ENCODE results near the gene ARHGEF2.

ARHGEF2 gene

GRCh38 chr1:155979597-155980343, 1.4 kb upstream of the ARHGEF2 start:
- peaks cover 3% of the 10 kb centered on the region; the same call in 1 of the 2 replicates for H3F3A ChIP-seq (ENCODE audit: low read depth)
- no peak overlapping the region for H2AFZ ChIP-seq (ENCODE audit: low read length)

DNA sequence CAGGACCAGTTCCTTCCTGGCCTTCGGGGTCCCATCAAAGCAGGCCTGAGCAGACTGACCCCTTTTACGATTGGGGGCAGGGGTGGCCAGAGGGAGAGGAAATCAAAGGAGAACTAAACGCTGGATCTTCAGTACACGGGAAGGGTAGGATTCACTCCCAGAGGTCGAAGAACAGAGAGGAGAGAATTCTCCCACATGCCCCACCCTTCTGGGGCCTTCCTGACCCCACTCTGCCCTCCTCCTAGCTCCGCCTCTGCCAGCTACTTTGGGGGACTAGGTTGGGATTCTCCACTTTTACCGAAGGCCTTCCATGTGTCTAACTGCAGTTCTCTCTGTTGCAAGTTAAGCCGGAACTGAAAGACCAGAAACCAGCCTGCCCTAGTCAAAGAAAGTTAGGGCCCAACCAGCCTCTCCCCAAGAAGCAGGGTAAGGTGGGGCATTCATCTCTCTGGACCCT, 654 bp upstream of the ARHGEF2 start:
- Histone ChIP-seq H3K79me2 (ENCODE audit: insufficient read depth, low read length) (peaks cover 72% of the 10 kb centered on the region), H3K4me2 (ENCODE audit: low read depth, low read length, poor library complexity, severe bottlenecking) (peak overlapping the region; percentile 89), H3F3A (ENCODE audit: low read depth) (peaks cover 3% of the 10 kb centered on the region; the same call in 1 of the 2 replicates), H2AFZ (ENCODE audit: low read length) (0 out of 2 replicates have a peak overlapping the region, but pooled peaks have one; percentile 57), H3K9me2 (replicated peaks; ENCODE audit: low read depth, low read length) (no peaks in the 10 kb centered on the region), H3K27me3 (ENCODE audit: insufficient read depth, low read length, poor library complexity, severe bottlenecking) (peaks cover 13% of the 10 kb centered on the region), H3K36me3 (ENCODE audit: insufficient read depth, low read length) (no peaks in the 10 kb centered on the region; the same call in 1 of the 2 replicates), H3K4me1 (ENCODE audit: insufficient read depth, low read length, poor library complexity, severe bottlenecking) (peaks cover 75% of the 10 kb centered on the region), H3K4me3 (ENCODE audit: low read length, poor library complexity, severe bottlenecking) (peak overlapping the region; percentile 96), H4K20me1 (ENCODE audit: insufficient read depth, low read length, poor library complexity, severe bottlenecking) (peaks cover 20% of the 10 kb centered on the region), H3K9ac (ENCODE audit: low read depth, low read length, poor library complexity, severe bottlenecking) (peak overlapping the region; percentile 99), H3K9me3 (ENCODE audit: insufficient read depth, low read depth, low read length) (no peaks in the 10 kb centered on the region)
- TF ChIP-seq, protein P1, sequence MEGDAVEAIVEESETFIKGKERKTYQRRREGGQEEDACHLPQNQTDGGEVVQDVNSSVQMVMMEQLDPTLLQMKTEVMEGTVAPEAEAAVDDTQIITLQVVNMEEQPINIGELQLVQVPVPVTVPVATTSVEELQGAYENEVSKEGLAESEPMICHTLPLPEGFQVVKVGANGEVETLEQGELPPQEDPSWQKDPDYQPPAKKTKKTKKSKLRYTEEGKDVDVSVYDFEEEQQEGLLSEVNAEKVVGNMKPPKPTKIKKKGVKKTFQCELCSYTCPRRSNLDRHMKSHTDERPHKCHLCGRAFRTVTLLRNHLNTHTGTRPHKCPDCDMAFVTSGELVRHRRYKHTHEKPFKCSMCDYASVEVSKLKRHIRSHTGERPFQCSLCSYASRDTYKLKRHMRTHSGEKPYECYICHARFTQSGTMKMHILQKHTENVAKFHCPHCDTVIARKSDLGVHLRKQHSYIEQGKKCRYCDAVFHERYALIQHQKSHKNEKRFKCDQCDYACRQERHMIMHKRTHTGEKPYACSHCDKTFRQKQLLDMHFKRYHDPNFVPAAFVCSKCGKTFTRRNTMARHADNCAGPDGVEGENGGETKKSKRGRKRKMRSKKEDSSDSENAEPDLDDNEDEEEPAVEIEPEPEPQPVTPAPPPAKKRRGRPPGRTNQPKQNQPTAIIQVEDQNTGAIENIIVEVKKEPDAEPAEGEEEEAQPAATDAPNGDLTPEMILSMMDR (conservative IDR thresholded peaks at IDR 0.05; ENCODE audit: low read length): no peak
- no peak for TF ChIP-seq EZH2phosphoT487 (IDR thresholded peaks at IDR 0.05; ENCODE audit: borderline replicate concordance)

More at GRCh38 chr1:155979597-155980343, 1.4 kb upstream of the ARHGEF2 start:
- H3K4me3 ChIP-seq (ENCODE audit: low read length, poor library complexity, severe bottlenecking): peak overlapping the region; percentile 96
- peaks cover 13% of the 10 kb centered on the region for H3K27me3 ChIP-seq (ENCODE audit: insufficient read depth, low read length, poor library complexity, severe bottlenecking)
- TF ChIP-seq, protein P1 (conservative IDR thresholded peaks at IDR 0.05; ENCODE audit: low read length): no peak
- no peak for TF ChIP-seq EZH2phosphoT487 (IDR thresholded peaks at IDR 0.05; ENCODE audit: borderline replicate concordance)
- no peaks in the 10 kb centered on the region for H3K9me3 ChIP-seq (ENCODE audit: insufficient read depth, low read depth, low read length)
- H3K4me1 ChIP-seq (ENCODE audit: insufficient read depth, low read length, poor library complexity, severe bottlenecking): peaks cover 68% of the 10 kb centered on the region
- peaks cover 12% of the 10 kb centered on the region for H4K20me1 ChIP-seq (ENCODE audit: insufficient read depth, low read length, poor library complexity, severe bottlenecking)
- peaks cover 64% of the 10 kb centered on the region for H3K79me2 ChIP-seq (ENCODE audit: insufficient read depth, low read length)
- H3K9ac ChIP-seq (ENCODE audit: low read depth, low read length, poor library complexity, severe bottlenecking): peak overlapping the region; percentile 99
- peak overlapping the region; percentile 89 for H3K4me2 ChIP-seq (ENCODE audit: low read depth, low read length, poor library complexity, severe bottlenecking)
- no peaks in the 10 kb centered on the region for H3K9me2 ChIP-seq (replicated peaks; ENCODE audit: low read depth, low read length)
- no peaks in the 10 kb centered on the region; the same call in 1 of the 2 replicates for H3K36me3 ChIP-seq (ENCODE audit: insufficient read depth, low read length)

DNA sequence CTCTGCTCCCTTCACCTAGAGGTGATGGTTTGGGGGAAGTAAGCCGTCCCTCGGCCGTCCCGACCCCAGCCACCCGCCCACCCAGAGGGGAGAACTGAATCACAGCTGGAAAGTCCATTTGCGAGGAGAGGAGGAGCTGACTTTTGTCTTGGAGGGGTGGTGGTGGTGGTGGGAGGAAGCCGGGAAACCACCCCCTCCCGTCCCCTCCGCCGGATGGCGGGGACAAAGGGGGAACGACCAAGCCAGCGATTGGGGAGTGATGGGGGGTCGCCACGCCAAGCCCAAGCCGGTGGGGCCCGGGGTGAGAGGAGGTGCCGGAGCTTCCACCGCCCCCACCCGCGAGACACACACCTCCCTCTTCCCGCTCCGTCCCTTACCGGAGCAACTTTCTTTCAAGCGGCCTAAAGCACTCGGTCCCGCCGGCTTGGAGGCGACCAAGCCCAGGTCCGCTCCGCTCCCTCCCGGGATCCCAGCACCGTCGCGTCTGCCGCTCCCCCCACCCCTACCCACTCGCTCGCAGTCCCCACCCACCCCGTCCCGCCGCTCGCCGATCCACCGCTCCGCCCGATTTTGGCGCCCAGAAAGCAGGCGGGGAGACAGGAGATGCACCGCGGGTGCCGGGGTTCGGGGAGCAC, 540 bp downstream of the ARHGEF2 start:
- Histone ChIP-seq H3K27me3 (ENCODE audit: insufficient read depth, low read length, poor library complexity, severe bottlenecking) (peaks cover 13% of the 10 kb centered on the region), H3K9me2 (replicated peaks; ENCODE audit: low read depth, low read length) (no peaks in the 10 kb centered on the region), H2AFZ (ENCODE audit: low read length) (0 out of 2 replicates have a peak overlapping the region, but pooled peaks have one; percentile 57), H3F3A (ENCODE audit: low read depth) (peaks cover 3% of the 10 kb centered on the region; the same call in 1 of the 2 replicates), H3K4me1 (ENCODE audit: insufficient read depth, low read length, poor library complexity, severe bottlenecking) (peaks cover 76% of the 10 kb centered on the region), H3K9me3 (ENCODE audit: insufficient read depth, low read depth, low read length) (no peaks in the 10 kb centered on the region), H4K20me1 (ENCODE audit: insufficient read depth, low read length, poor library complexity, severe bottlenecking) (peaks cover 31% of the 10 kb centered on the region), H3K36me3 (ENCODE audit: insufficient read depth, low read length) (no peaks in the 10 kb centered on the region; the same call in 1 of the 2 replicates), H3K9ac (ENCODE audit: low read depth, low read length, poor library complexity, severe bottlenecking) (peak overlapping the region; percentile 99), H3K4me2 (ENCODE audit: low read depth, low read length, poor library complexity, severe bottlenecking) (peak overlapping the region; percentile 89), H3K4me3 (ENCODE audit: low read length, poor library complexity, severe bottlenecking) (peak overlapping the region; percentile 96), H3K79me2 (ENCODE audit: insufficient read depth, low read length) (peaks cover 84% of the 10 kb centered on the region)
- TF ChIP-seq EZH2phosphoT487 (IDR thresholded peaks at IDR 0.05; ENCODE audit: borderline replicate concordance): no peak
- TF ChIP-seq, protein P1 (conservative IDR thresholded peaks at IDR 0.05; ENCODE audit: low read length): no peak
